Prostate gland (tissue), 2 donors: ENCODE data around the gene TESK2. TPM values are rescaled to one million over a fixed set of nuclear protein-coding genes. Genes with fewer than 3 reads are reported as not detected.

Experiments
- DNase-seq: peaks from one replicate; pipeline ENCODE4 v3.0.0-alpha.2; 2019; ENCODE audit warnings: low spot score
- H3K27ac ChIP-seq, 2 donors: fragments of 200-600 bp; sonication (generic); 2 replicates each; pipeline ENCODE4 v1.5.1; 2017 to 2019
- H3K27me3 ChIP-seq: fragments of 200-600 bp; sonication (generic); replicated peaks from 2 replicates; pipeline ENCODE4 v1.5.1; 2019; ENCODE audit not compliant: insufficient read depth
- H3K36me3 ChIP-seq, 2 donors: fragments of 200-600 bp; sonication (generic); 1 replicate in 1 of 2; 2 replicates in 1 of 2; pipeline versions ENCODE4 v1.5.1 to v1.8.1; 2017 to 2019
- H3K4me1 ChIP-seq: fragments of 200-600 bp; sonication (generic); replicated peaks from 2 replicates; pipeline ENCODE4 v1.5.1; 2019
- H3K4me3 ChIP-seq, 2 donors: fragments of 200-600 bp; sonication (generic); 2 replicates each; pipeline ENCODE4 v1.5.1; 2017 to 2019
- H3K9me3 ChIP-seq: fragments of 200-600 bp; sonication (generic); 2 replicates; pipeline ENCODE4 v1.5.1; 2017
- POLR2A ChIP-seq: fragments of 450-650 bp; IDR thresholded peaks from one replicate; pipeline ENCODE4 v1.6.1; 2016; ENCODE audit warnings: antibody characterized with exemption, mild to moderate bottlenecking
- POLR2AphosphoS5 ChIP-seq: sonication (generic); formaldehyde crosslinking; IDR thresholded peaks from one replicate; pipeline ENCODE4 v1.6.1; 2017; ENCODE audit warnings: antibody characterized with exemption
- WGBS: methylation state at CpG from one replicate; pipeline ENCODE4 v1.1.5; 2018; 5-methylcytosine and 5-hydroxymethylcytosine counted together
- intact Hi-C: fragments of 100-400 bp; cut with DNase I; formaldehyde crosslinking; loops from one replicate; pipeline ENCODE4 v1.14.2; 2022
- total RNA-seq, 2 donors: library from RNA; depleted of rRNA; stranded (reverse); fragments of >200 nt; gene quantifications; one replicate each; pipeline ENCODE4 v1.1.0, GENCODE V29; 2016
- TF ChIP-seq, protein P1 (sequence below), 4 experiments: fragments of 200-600 bp in 2 of 4; fragments of 450-650 bp in 2 of 4; sonication (generic) in 2 of 4; IDR thresholded peaks; 1 replicate in 3 of 4; 2 replicates in 1 of 4; pipeline ENCODE4 v1.5.1; 2016 to 2019; ENCODE audit warnings: antibody characterized with exemption in 4 of 4, mild to moderate bottlenecking in 2 of 4, moderate library complexity in 2 of 4

The TESK2 gene
- total RNA-seq, 2 donors from 2014 or later = 21.4 to 26.4 TPM

DNA sequence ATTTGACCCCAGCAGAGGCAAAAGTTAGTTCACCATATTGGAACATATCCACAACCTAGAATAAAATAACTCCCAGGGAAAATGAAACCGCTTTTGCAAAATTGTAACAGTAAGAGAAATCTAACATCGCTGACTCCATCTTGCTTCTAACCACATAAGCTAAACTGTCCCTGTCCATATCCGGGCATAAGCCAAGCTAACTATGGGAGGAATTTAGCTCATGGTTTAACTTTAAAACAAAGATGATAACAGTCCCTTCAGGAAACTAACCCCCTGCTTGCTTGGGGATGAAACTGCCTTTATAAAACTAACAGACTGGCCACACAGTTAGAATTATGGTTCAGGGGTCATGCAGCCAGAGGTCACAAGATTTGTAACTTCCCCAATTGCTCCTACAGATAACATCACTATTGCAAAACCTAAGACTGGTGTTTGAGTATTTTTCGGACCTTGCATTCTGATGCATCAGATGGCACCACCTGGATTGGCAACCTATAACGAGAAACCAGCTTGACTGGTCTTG lies 46.3 kb downstream of the TESK2 start:
- H3K27ac ChIP-seq = peak overlapping the region; percentile 32 to 57
- 82% methylated on average over 5 of the region's 5 CpGs for WGBS

GRCh38 chr1:45443580-45444446 lies 47.1 kb downstream of the TESK2 start:
- no peak for DNase-seq
- Histone ChIP-seq H3K27me3 (no peaks in the 10 kb centered on the region), H3K27ac (peak overlapping the region in 1 of 2 donors; percentile 57), H3K36me3 (no peaks in the 10 kb centered on the region), H3K4me3 (no peak overlapping the region), H3K9me3 (no peaks in the 10 kb centered on the region), H3K4me1 (peaks cover 4% of the 10 kb centered on the region)
- TF ChIP-seq, protein P1, sequence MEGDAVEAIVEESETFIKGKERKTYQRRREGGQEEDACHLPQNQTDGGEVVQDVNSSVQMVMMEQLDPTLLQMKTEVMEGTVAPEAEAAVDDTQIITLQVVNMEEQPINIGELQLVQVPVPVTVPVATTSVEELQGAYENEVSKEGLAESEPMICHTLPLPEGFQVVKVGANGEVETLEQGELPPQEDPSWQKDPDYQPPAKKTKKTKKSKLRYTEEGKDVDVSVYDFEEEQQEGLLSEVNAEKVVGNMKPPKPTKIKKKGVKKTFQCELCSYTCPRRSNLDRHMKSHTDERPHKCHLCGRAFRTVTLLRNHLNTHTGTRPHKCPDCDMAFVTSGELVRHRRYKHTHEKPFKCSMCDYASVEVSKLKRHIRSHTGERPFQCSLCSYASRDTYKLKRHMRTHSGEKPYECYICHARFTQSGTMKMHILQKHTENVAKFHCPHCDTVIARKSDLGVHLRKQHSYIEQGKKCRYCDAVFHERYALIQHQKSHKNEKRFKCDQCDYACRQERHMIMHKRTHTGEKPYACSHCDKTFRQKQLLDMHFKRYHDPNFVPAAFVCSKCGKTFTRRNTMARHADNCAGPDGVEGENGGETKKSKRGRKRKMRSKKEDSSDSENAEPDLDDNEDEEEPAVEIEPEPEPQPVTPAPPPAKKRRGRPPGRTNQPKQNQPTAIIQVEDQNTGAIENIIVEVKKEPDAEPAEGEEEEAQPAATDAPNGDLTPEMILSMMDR (IDR thresholded peaks at IDR 0.05) = no peak
- TF ChIP-seq POLR2AphosphoS5 = no peak
- intact Hi-C loops = no loop called here
- 66% methylated on average over 7 of the region's 7 CpGs for WGBS

More for the DNA sequence above, 46.3 kb downstream of the TESK2 start:
- H3K4me1 ChIP-seq = peaks cover 4% of the 10 kb centered on the region
- peak; percentile 36 for DNase-seq
- H3K9me3 ChIP-seq = no peaks in the 10 kb centered on the region
- H3K4me3 ChIP-seq = no peak overlapping the region
- H3K36me3 ChIP-seq = no peaks in the 10 kb centered on the region
- TF ChIP-seq, protein P1 (IDR thresholded peaks at IDR 0.05) = no peak
- TF ChIP-seq POLR2A = no peak
- peak; percentile 28 for TF ChIP-seq POLR2AphosphoS5
- no peaks in the 10 kb centered on the region for H3K27me3 ChIP-seq
- intact Hi-C loops = no loop called here

DNA sequence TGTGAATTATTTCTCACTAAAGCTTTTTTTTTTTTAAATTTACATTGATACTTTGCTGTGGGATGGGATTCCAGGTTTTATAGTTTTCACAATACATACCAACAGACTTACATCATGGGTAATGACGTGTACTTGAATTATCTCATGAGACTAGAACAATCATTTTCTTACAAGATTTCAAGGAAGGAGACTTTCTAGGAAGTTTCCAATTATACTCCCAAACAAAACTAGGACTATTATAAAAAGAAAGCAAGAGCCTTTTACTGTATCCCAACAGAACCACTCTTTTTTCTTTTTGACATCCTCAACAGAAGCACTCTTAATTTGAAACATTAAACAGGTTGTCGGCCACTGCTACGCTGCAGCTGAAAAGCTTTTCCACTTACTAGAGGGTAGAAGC lies 48.7 kb downstream of the TESK2 start:
- intact Hi-C loops = no loop called here
- TF ChIP-seq POLR2A (no peak), POLR2AphosphoS5 (no peak)
- TF ChIP-seq, protein P1 (IDR thresholded peaks at IDR 0.05) = no peak
- no peak overlapping the region for H3K27ac ChIP-seq
- no peaks in the 10 kb centered on the region for H3K36me3 ChIP-seq
- peaks cover 4% of the 10 kb centered on the region for H3K4me1 ChIP-seq
- H3K27me3 ChIP-seq = no peaks in the 10 kb centered on the region
- H3K4me3 ChIP-seq = no peak overlapping the region
- DNase-seq = no peak
- 47% methylated on average over 3 of the region's 3 CpGs for WGBS
- no peaks in the 10 kb centered on the region for H3K9me3 ChIP-seq

- TF ChIP-seq POLR2AphosphoS5 (no peak), POLR2A (no peak)
- TF ChIP-seq, protein P1 (IDR thresholded peaks at IDR 0.05) = no peak
- no peak for DNase-seq
- H3K9me3 ChIP-seq = no peaks in the 10 kb centered on the region
- no peaks in the 10 kb centered on the region for H3K27me3 ChIP-seq
- H3K4me1 ChIP-seq = no peaks in the 10 kb centered on the region
- H3K27ac ChIP-seq = no peak overlapping the region
- intact Hi-C loops = no loop called here
- H3K36me3 ChIP-seq = no peaks in the 10 kb centered on the region
- no peak overlapping the region for H3K4me3 ChIP-seq
Observed at GRCh38 chr1:45437323-45437722, 53.6 kb downstream of the TESK2 start.

DNA sequence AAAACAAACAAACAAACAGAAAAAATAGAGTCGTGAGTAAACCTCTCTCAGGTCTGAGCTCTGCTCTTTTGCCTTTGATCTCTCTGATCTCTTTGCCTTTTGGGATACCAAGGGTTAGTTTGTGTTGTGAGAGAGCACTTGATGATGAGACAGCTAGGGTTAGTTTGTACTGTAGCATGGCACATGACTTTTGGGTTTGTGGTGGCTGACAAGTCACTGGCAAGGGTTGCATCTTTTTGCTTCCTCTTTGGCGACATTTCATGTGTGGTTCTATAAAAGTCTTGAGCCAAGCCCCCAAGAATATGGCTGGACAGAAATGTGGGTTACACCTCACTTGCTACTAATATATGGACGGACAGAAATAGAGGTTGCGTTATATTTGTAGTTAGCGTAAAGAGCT lies 60.5 kb downstream of the TESK2 start:
- H3K4me3 ChIP-seq = no peak overlapping the region
- TF ChIP-seq, protein P1 (IDR thresholded peaks at IDR 0.05) = no peak
- TF ChIP-seq POLR2A = no peak
- TF ChIP-seq POLR2AphosphoS5 = no peak
- H3K4me1 ChIP-seq = no peaks in the 10 kb centered on the region
- H3K36me3 ChIP-seq = no peaks in the 10 kb centered on the region
- no peaks in the 10 kb centered on the region for H3K9me3 ChIP-seq
- DNase-seq = no peak
- intact Hi-C loops = no loop called here
- H3K27me3 ChIP-seq = no peaks in the 10 kb centered on the region
- WGBS = 96% methylated on average over 5 of the region's 5 CpGs
- H3K27ac ChIP-seq = no peak overlapping the region
